ENCODE measurements around the gene SELENOP.

The SELENOP gene

DNA sequence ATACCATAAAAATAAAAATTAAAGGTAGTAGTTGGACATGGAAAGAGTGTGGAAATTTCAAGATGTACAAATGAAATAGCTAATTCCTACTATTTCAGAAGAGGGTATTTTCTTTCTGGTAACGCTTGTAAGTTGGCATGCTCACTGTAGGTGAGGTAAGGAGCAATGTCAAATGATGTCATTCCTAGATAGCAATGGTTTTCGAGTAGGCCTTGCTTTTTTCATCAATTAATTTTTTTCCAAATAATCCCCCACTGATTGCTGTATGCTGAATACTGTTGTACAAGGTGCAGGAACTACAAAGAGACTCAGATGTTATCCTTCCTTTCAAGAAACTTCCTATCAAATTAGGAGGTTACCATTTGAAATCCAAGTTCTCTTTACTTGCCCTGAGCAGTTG, 928 bp upstream of the SELENOP start:
- no peaks in the 10 kb centered on the region for H3K9me3 ChIP-seq (ENCODE audit: insufficient read depth, low read length)
- no peaks in the 10 kb centered on the region for H3K4me1 ChIP-seq (ENCODE audit: insufficient read depth, insufficient read length)
- H3K9ac ChIP-seq (ENCODE audit: insufficient read length, low read depth), result no peak overlapping the region
- DNase-seq (ENCODE audit: low read depth, low spot score), result no peak
- TF ChIP-seq SUZ12 (IDR thresholded peaks at IDR 0.05; ENCODE audit: extremely low read depth, insufficient read depth, insufficient read length) (no peak), YY1 (IDR thresholded peaks at IDR 0.05; ENCODE audit: insufficient read depth, insufficient read length) (no peak), ZNF274 (IDR thresholded peaks at IDR 0.05; ENCODE audit: low read depth, low read length) (no peak)
- no peak overlapping the region for H3K4me3 ChIP-seq (ENCODE audit: insufficient read length, low read depth)
- H3K36me3 ChIP-seq (ENCODE audit: insufficient read depth, insufficient read length, low read length), result no peaks in the 10 kb centered on the region
- H3K27me3 ChIP-seq (ENCODE audit: insufficient read depth, insufficient read length), result no peaks in the 10 kb centered on the region

DNA sequence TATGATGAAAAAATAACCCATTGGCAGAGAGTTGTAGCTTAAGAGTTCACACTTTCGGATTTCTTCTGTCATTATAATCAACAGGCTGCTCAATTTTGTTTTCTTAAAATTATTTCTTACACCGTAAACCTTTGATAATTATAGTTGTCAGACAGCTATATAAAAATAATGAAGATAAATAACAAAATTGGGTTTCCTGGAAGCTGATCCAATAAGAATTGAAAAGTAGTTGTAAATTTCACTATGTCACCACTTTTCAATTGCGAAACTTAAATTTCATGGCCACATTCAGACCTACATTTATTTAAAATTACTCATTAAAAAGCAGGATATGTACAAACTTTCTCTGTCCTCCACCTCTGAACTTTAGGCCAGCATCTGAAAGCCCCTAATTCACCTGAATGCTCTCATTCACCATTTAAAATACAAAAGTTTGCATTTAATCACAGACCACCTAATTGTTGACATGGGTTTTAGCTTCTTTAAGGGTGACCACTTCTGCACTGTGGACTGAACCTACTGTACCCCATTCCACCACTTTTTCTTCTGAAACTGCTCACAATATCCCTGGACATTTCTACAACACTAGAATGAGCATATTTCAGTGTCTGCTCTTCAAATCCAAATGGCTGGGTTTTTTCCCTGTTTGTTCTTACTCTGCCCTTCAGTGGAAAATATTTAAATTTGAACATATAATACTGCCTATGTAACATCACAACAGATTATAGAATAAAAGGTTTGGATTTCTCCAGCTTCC, 680 bp downstream of the SELENOP start:
- Histone ChIP-seq H3K9me3 (ENCODE audit: insufficient read depth, low read length) (no peaks in the 10 kb centered on the region), H3K4me3 (ENCODE audit: insufficient read length, low read depth) (peak overlapping the region; percentile 25), H3K4me1 (ENCODE audit: insufficient read depth, insufficient read length) (no peaks in the 10 kb centered on the region), H3K9ac (ENCODE audit: insufficient read length, low read depth) (no peak overlapping the region), H3K36me3 (ENCODE audit: insufficient read depth, insufficient read length, low read length) (no peaks in the 10 kb centered on the region), H3K27me3 (ENCODE audit: insufficient read depth, insufficient read length) (no peaks in the 10 kb centered on the region)
- DNase-seq (ENCODE audit: low read depth, low spot score), result no peak
- TF ChIP-seq YY1 (IDR thresholded peaks at IDR 0.05; ENCODE audit: insufficient read depth, insufficient read length) (no peak), ZNF274 (IDR thresholded peaks at IDR 0.05; ENCODE audit: low read depth, low read length) (no peak), SUZ12 (IDR thresholded peaks at IDR 0.05; ENCODE audit: extremely low read depth, insufficient read depth, insufficient read length) (no peak)

GRCh38 chr5:42808888-42809611, 2.6 kb downstream of the SELENOP start:
- Histone ChIP-seq H3K27me3 (ENCODE audit: insufficient read depth, insufficient read length) (no peaks in the 10 kb centered on the region), H3K4me1 (ENCODE audit: insufficient read depth, insufficient read length) (no peaks in the 10 kb centered on the region), H3K4me3 (ENCODE audit: insufficient read length, low read depth) (no peak overlapping the region), H3K9ac (ENCODE audit: insufficient read length, low read depth) (no peak overlapping the region), H3K36me3 (ENCODE audit: insufficient read depth, insufficient read length, low read length) (no peaks in the 10 kb centered on the region), H3K9me3 (ENCODE audit: insufficient read depth, low read length) (no peaks in the 10 kb centered on the region)
- TF ChIP-seq SUZ12 (IDR thresholded peaks at IDR 0.05; ENCODE audit: extremely low read depth, insufficient read depth, insufficient read length), result no peak
- DNase-seq (ENCODE audit: low read depth, low spot score), result no peak

- Histone ChIP-seq H3K4me3 (ENCODE audit: insufficient read length, low read depth) (no peak overlapping the region), H3K9ac (ENCODE audit: insufficient read length, low read depth) (no peak overlapping the region), H3K4me1 (ENCODE audit: insufficient read depth, insufficient read length) (no peaks in the 10 kb centered on the region), H3K9me3 (ENCODE audit: insufficient read depth, low read length) (no peaks in the 10 kb centered on the region), H3K36me3 (ENCODE audit: insufficient read depth, insufficient read length, low read length) (no peaks in the 10 kb centered on the region), H3K27me3 (ENCODE audit: insufficient read depth, insufficient read length) (no peaks in the 10 kb centered on the region)
- DNase-seq (ENCODE audit: low read depth, low spot score), result no peak
- no peak for TF ChIP-seq YY1 (IDR thresholded peaks at IDR 0.05; ENCODE audit: insufficient read depth, insufficient read length)
- no peak for TF ChIP-seq ZNF274 (IDR thresholded peaks at IDR 0.05; ENCODE audit: low read depth, low read length)
- TF ChIP-seq SUZ12 (IDR thresholded peaks at IDR 0.05; ENCODE audit: extremely low read depth, insufficient read depth, insufficient read length), result no peak
Observed at GRCh38 chr5:42807722-42808447, 3.8 kb downstream of the SELENOP start.

DNA sequence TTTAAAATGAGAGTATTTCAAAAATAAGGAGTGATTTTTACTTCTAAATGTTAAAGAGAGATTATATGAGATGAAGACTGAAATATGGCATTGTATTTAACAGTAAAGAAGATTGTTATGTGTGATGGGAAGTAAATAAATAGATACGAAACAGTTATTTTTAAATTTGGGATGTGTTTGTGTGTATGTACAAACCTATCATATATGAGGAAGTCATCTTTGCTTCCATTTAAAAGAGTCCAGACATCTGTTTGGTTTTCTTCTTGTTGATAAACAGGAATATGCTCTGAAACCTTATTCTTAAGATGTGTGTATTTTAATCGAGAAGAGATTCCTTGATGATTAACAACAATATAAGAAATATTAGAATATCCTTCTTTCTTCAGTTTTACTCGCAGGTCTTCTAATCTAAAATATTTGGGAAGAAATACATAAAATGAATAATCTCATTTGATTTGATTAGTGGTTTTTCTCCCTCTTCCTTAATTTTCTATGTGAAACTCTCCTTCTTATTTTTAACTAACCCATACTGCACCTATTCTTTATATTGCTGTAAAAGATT, 4.9 kb downstream of the SELENOP start:
- TF ChIP-seq ZNF274 (IDR thresholded peaks at IDR 0.05; ENCODE audit: low read depth, low read length) (no peak), YY1 (IDR thresholded peaks at IDR 0.05; ENCODE audit: insufficient read depth, insufficient read length) (no peak), SUZ12 (IDR thresholded peaks at IDR 0.05; ENCODE audit: extremely low read depth, insufficient read depth, insufficient read length) (no peak)
- no peaks in the 10 kb centered on the region for H3K36me3 ChIP-seq (ENCODE audit: insufficient read depth, insufficient read length, low read length)

DNA sequence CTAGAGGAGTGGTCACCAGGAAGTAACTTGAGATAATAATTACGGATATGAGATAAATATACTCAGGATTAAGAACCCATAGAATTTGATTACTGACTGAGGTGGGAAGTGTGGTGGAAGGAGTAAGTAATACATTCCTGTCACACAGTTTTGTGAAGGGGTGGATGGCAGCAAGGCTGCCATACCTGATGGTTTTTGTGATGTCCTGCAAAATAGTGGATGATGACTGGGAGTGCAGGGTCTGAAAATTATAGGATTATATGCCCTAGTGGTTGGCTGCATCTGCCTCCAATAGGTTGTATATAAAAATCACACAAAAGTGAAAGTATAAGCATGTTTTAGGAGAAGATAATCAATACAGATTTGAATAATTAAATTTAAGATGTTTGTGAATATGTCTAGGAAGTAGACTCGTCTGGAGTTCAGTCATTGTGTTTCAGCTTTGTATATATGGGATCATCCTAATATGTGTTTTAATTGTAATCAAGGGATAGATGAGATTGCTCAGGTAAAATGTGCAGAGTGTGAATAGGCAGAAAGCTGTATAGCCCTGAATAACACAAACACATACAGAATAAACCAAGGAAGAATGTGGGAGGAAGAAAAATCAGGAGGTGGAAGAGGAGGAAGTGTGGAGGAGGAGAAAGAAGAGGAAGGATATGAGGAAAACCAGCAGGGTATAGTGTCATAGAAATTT, 5.5 kb downstream of the SELENOP start:
- Histone ChIP-seq H3K9me3 (ENCODE audit: insufficient read depth, low read length) (no peaks in the 10 kb centered on the region), H3K27me3 (ENCODE audit: insufficient read depth, insufficient read length) (no peaks in the 10 kb centered on the region), H3K4me1 (ENCODE audit: insufficient read depth, insufficient read length) (no peaks in the 10 kb centered on the region), H3K36me3 (ENCODE audit: insufficient read depth, insufficient read length, low read length) (no peaks in the 10 kb centered on the region), H3K4me3 (ENCODE audit: insufficient read length, low read depth) (no peak overlapping the region), H3K9ac (ENCODE audit: insufficient read length, low read depth) (no peak overlapping the region)
- DNase-seq (ENCODE audit: low read depth, low spot score), result no peak
- TF ChIP-seq YY1 (IDR thresholded peaks at IDR 0.05; ENCODE audit: insufficient read depth, insufficient read length) (no peak), ZNF274 (IDR thresholded peaks at IDR 0.05; ENCODE audit: low read depth, low read length) (no peak), SUZ12 (IDR thresholded peaks at IDR 0.05; ENCODE audit: extremely low read depth, insufficient read depth, insufficient read length) (no peak)

More for the DNA sequence above, 4.9 kb downstream of the SELENOP start:
- no peak for DNase-seq (ENCODE audit: low read depth, low spot score)
- no peaks in the 10 kb centered on the region for H3K4me1 ChIP-seq (ENCODE audit: insufficient read depth, insufficient read length)
- H3K27me3 ChIP-seq (ENCODE audit: insufficient read depth, insufficient read length), result no peaks in the 10 kb centered on the region
- no peaks in the 10 kb centered on the region for H3K9me3 ChIP-seq (ENCODE audit: insufficient read depth, low read length)
- no peak overlapping the region for H3K9ac ChIP-seq (ENCODE audit: insufficient read length, low read depth)
- no peak overlapping the region for H3K4me3 ChIP-seq (ENCODE audit: insufficient read length, low read depth)

All from NT2/D1 (cell line).